Endodermal cell (in vitro differentiated cells): ENCODE results near the gene ARID4B. TPM values are rescaled to one million over a fixed set of nuclear protein-coding genes. Genes with fewer than 3 reads are reported as not detected.

Source experiments
- DNase-seq: peaks from one replicate; pipeline ENCODE4 v3.0.0-alpha.2; 2017
- H3K27ac ChIP-seq: 2 replicates; pipeline ENCODE4 v1.5.1; 2013; ENCODE audit warnings: mild to moderate bottlenecking, low read depth, low read length, moderate library complexity
- H3K27me3 ChIP-seq: 2 replicates; pipeline ENCODE4 v1.6.1; 2013; ENCODE audit warnings: mild to moderate bottlenecking, low read length, moderate library complexity; ENCODE audit not compliant: insufficient read depth, control insufficient read depth, poor library complexity, severe bottlenecking
- H3K36me3 ChIP-seq: 2 replicates; pipeline ENCODE4 v1.7.0; 2013; ENCODE audit warnings: mild to moderate bottlenecking, low read length, moderate library complexity; ENCODE audit not compliant: control insufficient read depth, insufficient read depth
- H3K4me1 ChIP-seq: one replicate; pipeline ENCODE4 v1.7.0; 2013; ENCODE audit warnings: low read length; ENCODE audit not compliant: control insufficient read depth, insufficient read depth
- H3K4me3 ChIP-seq: 2 replicates; pipeline ENCODE4 v1.5.1; 2013; ENCODE audit warnings: mild to moderate bottlenecking, low read length, moderate library complexity
- H3K9ac ChIP-seq: 2 replicates; pipeline ENCODE4 v1.6.1; 2013; ENCODE audit warnings: mild to moderate bottlenecking, low read length, moderate library complexity; ENCODE audit not compliant: poor library complexity, severe bottlenecking; ENCODE audit errors: extremely low read depth
- H3K9me3 ChIP-seq: 2 replicates; pipeline ENCODE4 v1.6.1; 2013; ENCODE audit warnings: mild to moderate bottlenecking, low read length, moderate library complexity; ENCODE audit not compliant: control insufficient read depth
- H3K27ac Mint-ChIP-seq: 2 replicates; pipeline ENCODE4 v1.8.0; 2020; ENCODE audit warnings: mixed read lengths
- H3K27me3 Mint-ChIP-seq: 2 replicates; pipeline ENCODE4 v1.8.0; 2021; ENCODE audit warnings: mild to moderate bottlenecking, mixed read lengths; ENCODE audit not compliant: insufficient read depth
- H3K36me3 Mint-ChIP-seq: 2 replicates; pipeline ENCODE4 v1.8.0; 2020; ENCODE audit warnings: low read depth, mixed read lengths
- H3K4me1 Mint-ChIP-seq: 2 replicates; pipeline ENCODE4 v1.8.0; 2020; ENCODE audit warnings: mixed read lengths
- H3K4me3 Mint-ChIP-seq: 2 replicates; pipeline ENCODE4 v1.8.0; 2020; ENCODE audit warnings: mild to moderate bottlenecking, moderate library complexity, mixed read lengths
- H3K9me3 Mint-ChIP-seq: 2 replicates; pipeline ENCODE4 v1.8.0; 2020; ENCODE audit warnings: mild to moderate bottlenecking, mixed read lengths
- CTCF ChIP-seq: fragments of 200-600 bp; sonication (generic); conservative IDR thresholded peaks from 2 replicates; pipeline ENCODE4 v1.5.0; 2021; ENCODE audit warnings: antibody characterized with exemption, mild to moderate bottlenecking
- WGBS, 2 experiments: methylation state at CpG; one replicate each; pipeline versions ENCODE4 v1.1.5 to v1.1.7; 2013; ENCODE audit warnings: missing lambda C conversion rate in 2 of 2, mixed read lengths in 1 of 2; ENCODE audit not compliant: insufficient coverage in 1 of 2, insufficient read length in 1 of 2; 5-methylcytosine and 5-hydroxymethylcytosine counted together
- total RNA-seq, 2 donors: library from RNA; stranded (reverse); fragmentation: NEBNext Ultra II Directional in 1 of 2; extraction: Animal tissue kit (Norgen Biotek cat#: 25700) in 1 of 2; gene quantifications; 2 replicates in 1 of 2; 3 replicates in 1 of 2; pipeline ENCODE4 v1.2.1, GENCODE V29; 2021

ARID4B gene
- total RNA-seq, 2 donors from 2014 or later: 40.6 to 43.1 TPM

- peak overlapping the region; percentile 91 for H3K9ac ChIP-seq
- Mint-ChIP-seq H3K4me1 (peaks cover 31% of the 10 kb centered on the region), H3K9me3 (no peaks in the 10 kb centered on the region), H3K36me3 (peaks cover 37% of the 10 kb centered on the region), H3K27ac (no peak overlapping the region), H3K4me3 (no peak overlapping the region), H3K27me3 (no peaks in the 10 kb centered on the region)
- H3K36me3 ChIP-seq: peaks cover 41% of the 10 kb centered on the region
- H3K27ac ChIP-seq: no peak overlapping the region
- no peaks in the 10 kb centered on the region for H3K4me1 ChIP-seq
- no peak for DNase-seq
- 67 to 85% methylated on average over 1 to 2 of the region's 2 CpGs for WGBS, 2 experiments
- H3K27me3 ChIP-seq: no peaks in the 10 kb centered on the region
- H3K4me3 ChIP-seq: peak overlapping the region; percentile 97
- TF ChIP-seq CTCF: no peak
- H3K9me3 ChIP-seq: no peaks in the 10 kb centered on the region
Observed at GRCh38 chr1:235325854-235326253, 2.1 kb downstream of the ARID4B start.

- TF ChIP-seq CTCF: peak; percentile 1
- Histone ChIP-seq H3K9me3 (no peaks in the 10 kb centered on the region), H3K27ac (no peak overlapping the region), H3K4me3 (peak overlapping the region; percentile 97), H3K27me3 (no peaks in the 10 kb centered on the region), H3K9ac (peak overlapping the region; percentile 91), H3K4me1 (no peaks in the 10 kb centered on the region), H3K36me3 (peaks cover 46% of the 10 kb centered on the region)
- H3K9me3 Mint-ChIP-seq: no peaks in the 10 kb centered on the region
- H3K4me1 Mint-ChIP-seq: peaks cover 31% of the 10 kb centered on the region
- H3K36me3 Mint-ChIP-seq: peaks cover 39% of the 10 kb centered on the region
- no peak overlapping the region for H3K4me3 Mint-ChIP-seq
- DNase-seq: no peak
- 67% methylated on average over 1 to 2 of the region's 3 CpGs for WGBS, 2 experiments
- H3K27ac Mint-ChIP-seq: no peak overlapping the region
- H3K27me3 Mint-ChIP-seq: no peaks in the 10 kb centered on the region
Observed at GRCh38 chr1:235325139-235325538, 2.8 kb downstream of the ARID4B start.

- Mint-ChIP-seq H3K27me3 (no peaks in the 10 kb centered on the region), H3K4me3 (no peak overlapping the region), H3K9me3 (no peaks in the 10 kb centered on the region), H3K4me1 (peaks cover 31% of the 10 kb centered on the region), H3K27ac (no peak overlapping the region), H3K36me3 (peaks cover 44% of the 10 kb centered on the region)
- Histone ChIP-seq H3K27me3 (no peaks in the 10 kb centered on the region), H3K4me1 (no peaks in the 10 kb centered on the region), H3K9me3 (no peaks in the 10 kb centered on the region), H3K9ac (no peak overlapping the region), H3K4me3 (peak overlapping the region; percentile 97), H3K36me3 (peaks cover 49% of the 10 kb centered on the region), H3K27ac (no peak overlapping the region)
- no peak for TF ChIP-seq CTCF
- no peak for DNase-seq
- 95% methylated on average over 4 of the region's 5 CpGs; no CpG with 5 or more reads in 1 of the 2 experiments for WGBS, 2 experiments
Observed at GRCh38 chr1:235324296-235324695, 3.7 kb downstream of the ARID4B start.
